Measurements from ENCODE around the gene EPX. TPM values are rescaled to one million over a fixed set of nuclear protein-coding genes. Genes with fewer than 3 reads are reported as not detected.

Gene EPX
- total RNA-seq, 2 donors from 2014 or later: not detected

- H3K4me3 ChIP-seq (ENCODE audit: low read length): no peak within 1 kb of the TSS
- H3K4me1 ChIP-seq (ENCODE audit: control insufficient read depth, insufficient read depth, low read length): no peaks in the 10 kb centered on the region
- DNase-seq: peak; percentile 37
- no peak within 1 kb of the TSS for H3K27ac Mint-ChIP-seq
- no peaks in the 10 kb centered on the region for H3K9me3 ChIP-seq (ENCODE audit: control insufficient read depth, low read length)
- H3K9ac ChIP-seq (ENCODE audit: extremely low read depth, low read length, poor library complexity, severe bottlenecking): no peak within 1 kb of the TSS
- peaks cover 91% of the 10 kb centered on the region for H3K27me3 ChIP-seq (ENCODE audit: control insufficient read depth, insufficient read depth, low read length, poor library complexity, severe bottlenecking)
- no peak for TF ChIP-seq CTCF (conservative IDR thresholded peaks at IDR 0.05)
- H3K27ac ChIP-seq (ENCODE audit: low read depth, low read length): no peak within 1 kb of the TSS
- WGBS, 2 experiments (ENCODE audit: insufficient coverage in 1 of 2, insufficient read length in 1 of 2): 80 to 93% methylated on average over 3 to 5 of the region's 5 CpGs
- no peaks in the 10 kb centered on the region for H3K9me3 Mint-ChIP-seq
- H3K4me1 Mint-ChIP-seq: no peaks in the 10 kb centered on the region
- H3K4me3 Mint-ChIP-seq: no peak within 1 kb of the TSS
- peaks cover 93% of the 10 kb centered on the region for H3K27me3 Mint-ChIP-seq (ENCODE audit: insufficient read depth)
- H3K36me3 Mint-ChIP-seq (ENCODE audit: low read depth): no peaks in the 10 kb centered on the region
- no peaks in the 10 kb centered on the region for H3K36me3 ChIP-seq (ENCODE audit: control insufficient read depth, insufficient read depth, low read length)
Observed at GRCh38 chr17:58238147-58238634, 45.7 kb downstream of the EPX start, which contains the start of gene LPO. TSS of gene LPO (plus strand) at chr17:58238584. CDS start at chr17:58242980, 4,396 bp downstream.

- H3K27ac Mint-ChIP-seq: no peak overlapping the region
- TF ChIP-seq CTCF (conservative IDR thresholded peaks at IDR 0.05): no peak
- peaks cover 97% of the 10 kb centered on the region for H3K27me3 Mint-ChIP-seq (ENCODE audit: insufficient read depth)
- DNase-seq: peak; percentile 20
- Histone ChIP-seq H3K27ac (ENCODE audit: low read depth, low read length) (no peak overlapping the region), H3K4me3 (ENCODE audit: low read length) (no peak overlapping the region), H3K4me1 (ENCODE audit: control insufficient read depth, insufficient read depth, low read length) (no peaks in the 10 kb centered on the region), H3K9ac (ENCODE audit: extremely low read depth, low read length, poor library complexity, severe bottlenecking) (no peak overlapping the region), H3K36me3 (ENCODE audit: control insufficient read depth, insufficient read depth, low read length) (no peaks in the 10 kb centered on the region), H3K9me3 (ENCODE audit: control insufficient read depth, low read length) (no peaks in the 10 kb centered on the region), H3K27me3 (ENCODE audit: control insufficient read depth, insufficient read depth, low read length, poor library complexity, severe bottlenecking) (peaks cover 95% of the 10 kb centered on the region)
- no peak overlapping the region for H3K4me3 Mint-ChIP-seq
- no peaks in the 10 kb centered on the region for H3K36me3 Mint-ChIP-seq (ENCODE audit: low read depth)
- WGBS, 2 experiments (ENCODE audit: insufficient coverage in 1 of 2, insufficient read length in 1 of 2): 91 to 100% methylated on average over 1 of the region's 1 CpG
- H3K9me3 Mint-ChIP-seq: no peaks in the 10 kb centered on the region
- H3K4me1 Mint-ChIP-seq: no peaks in the 10 kb centered on the region
Observed at GRCh38 chr17:58239987-58240386, 47.5 kb downstream of the EPX start.

GRCh38 chr17:58242171-58242784 lies 49.8 kb downstream of the EPX start:
- Mint-ChIP-seq H3K36me3 (ENCODE audit: low read depth) (no peaks in the 10 kb centered on the region), H3K27me3 (ENCODE audit: insufficient read depth) (peaks cover 95% of the 10 kb centered on the region), H3K4me3 (no peak overlapping the region), H3K27ac (no peak overlapping the region), H3K4me1 (no peaks in the 10 kb centered on the region), H3K9me3 (no peaks in the 10 kb centered on the region)
- Histone ChIP-seq H3K9me3 (ENCODE audit: control insufficient read depth, low read length) (no peaks in the 10 kb centered on the region), H3K27ac (ENCODE audit: low read depth, low read length) (no peak overlapping the region), H3K9ac (ENCODE audit: extremely low read depth, low read length, poor library complexity, severe bottlenecking) (no peak overlapping the region), H3K27me3 (ENCODE audit: control insufficient read depth, insufficient read depth, low read length, poor library complexity, severe bottlenecking) (peaks cover 92% of the 10 kb centered on the region), H3K4me1 (ENCODE audit: control insufficient read depth, insufficient read depth, low read length) (no peaks in the 10 kb centered on the region), H3K4me3 (ENCODE audit: low read length) (no peak overlapping the region), H3K36me3 (ENCODE audit: control insufficient read depth, insufficient read depth, low read length) (no peaks in the 10 kb centered on the region)
- TF ChIP-seq CTCF (conservative IDR thresholded peaks at IDR 0.05): no peak
- 28% methylated on average over 4 of the region's 4 CpGs; no CpG with 5 or more reads in 1 of the 2 experiments for WGBS, 2 experiments (ENCODE audit: insufficient coverage in 1 of 2, insufficient read length in 1 of 2)
- DNase-seq: peak; percentile 85

Data from endodermal cell (in vitro differentiated cells).